ENCODE measurements around the gene SAE1. TPM values are rescaled to one million over a fixed set of nuclear protein-coding genes. Genes with fewer than 3 reads are reported as not detected.

Gene SAE1
- total RNA-seq, 1 donor from 2014 or later, result 305 TPM

GRCh38 chr19:47112166-47112996 lies 18.3 kb upstream of the SAE1 start:
- H3K9ac ChIP-seq, result peak overlapping the region; percentile 99
- H3K4me3 ChIP-seq, result peak overlapping the region; percentile 97
- peaks cover 49% of the 10 kb centered on the region for H3K79me2 ChIP-seq (ENCODE audit: low read depth)
- peaks cover 43% of the 10 kb centered on the region for H3K4me1 Mint-ChIP-seq
- TF ChIP-seq EZH2 (IDR thresholded peaks at IDR 0.05) (no peak), CTCF (IDR thresholded peaks at IDR 0.05) (no peak), EZH2phosphoT487 (IDR thresholded peaks at IDR 0.05) (no peak)
- H3K4me2 ChIP-seq, result peak overlapping the region; percentile 88
- H3K9me3 ChIP-seq (ENCODE audit: low read depth), result no peaks in the 10 kb centered on the region
- H3K27ac ChIP-seq, result peak overlapping the region; percentile 99
- H3K36me3 ChIP-seq, result no peaks in the 10 kb centered on the region
- peak; percentile 91 for DNase-seq (ENCODE audit: low spot score)
- H3K4me1 ChIP-seq, result peaks cover 27% of the 10 kb centered on the region
- peaks cover 10% of the 10 kb centered on the region for H3K36me3 Mint-ChIP-seq
- peaks cover 35% of the 10 kb centered on the region for H3F3A ChIP-seq (ENCODE audit: low read depth)
- no peaks in the 10 kb centered on the region for H3K9me3 Mint-ChIP-seq
- H2AFZ ChIP-seq (replicated peaks), result peak overlapping the region; percentile 55
- H3K27me3 ChIP-seq, result no peaks in the 10 kb centered on the region
- peak overlapping the region; percentile 99 for H3K27ac Mint-ChIP-seq
- H3K4me3 Mint-ChIP-seq, result peak overlapping the region; percentile 97
- H3K27me3 Mint-ChIP-seq (ENCODE audit: insufficient read depth, low read depth), result peaks cover 5% of the 10 kb centered on the region
- no peaks in the 10 kb centered on the region for H4K20me1 ChIP-seq (ENCODE audit: low read depth)

GRCh38 chr19:47112997-47113849 lies 17.4 kb upstream of the SAE1 start, which contains the start of gene ZC3H4:
ZC3H4 (minus strand) TSS chr19:47113776; CDS start chr19:47112584, 1,192 bp downstream.
- Histone ChIP-seq H3K79me2 (ENCODE audit: low read depth) (peaks cover 41% of the 10 kb centered on the region), H3K9ac (peak within 1 kb of the TSS; percentile 99), H3F3A (ENCODE audit: low read depth) (peaks cover 35% of the 10 kb centered on the region), H3K4me2 (peak within 1 kb of the TSS; percentile 88), H3K36me3 (no peaks in the 10 kb centered on the region), H2AFZ (replicated peaks) (peak within 1 kb of the TSS; percentile 83), H3K4me3 (peak within 1 kb of the TSS; percentile 97), H3K9me3 (ENCODE audit: low read depth) (no peaks in the 10 kb centered on the region), H3K27me3 (no peaks in the 10 kb centered on the region), H3K27ac (peak within 1 kb of the TSS; percentile 99), H4K20me1 (ENCODE audit: low read depth) (no peaks in the 10 kb centered on the region), H3K4me1 (peaks cover 23% of the 10 kb centered on the region)
- Mint-ChIP-seq H3K27ac (peak within 1 kb of the TSS; percentile 99), H3K36me3 (peaks cover 10% of the 10 kb centered on the region), H3K4me1 (peaks cover 35% of the 10 kb centered on the region), H3K27me3 (ENCODE audit: insufficient read depth, low read depth) (peaks cover 5% of the 10 kb centered on the region), H3K4me3 (peak within 1 kb of the TSS; percentile 97), H3K9me3 (no peaks in the 10 kb centered on the region)
- DNase-seq (ENCODE audit: low spot score), result peak; percentile 99
- TF ChIP-seq EZH2phosphoT487 (IDR thresholded peaks at IDR 0.05) (no peak), EZH2 (IDR thresholded peaks at IDR 0.05) (no peak), CTCF (IDR thresholded peaks at IDR 0.05) (no peak)

GRCh38 chr19:47113850-47114651 lies 16.6 kb upstream of the SAE1 start:
- H3K79me2 ChIP-seq (ENCODE audit: low read depth), result peaks cover 32% of the 10 kb centered on the region
- peaks cover 15% of the 10 kb centered on the region for H3K4me1 ChIP-seq
- Mint-ChIP-seq H3K4me3 (peak overlapping the region; percentile 97), H3K4me1 (peaks cover 28% of the 10 kb centered on the region), H3K27me3 (ENCODE audit: insufficient read depth, low read depth) (peaks cover 5% of the 10 kb centered on the region), H3K36me3 (peaks cover 10% of the 10 kb centered on the region), H3K27ac (peak overlapping the region; percentile 99), H3K9me3 (no peaks in the 10 kb centered on the region)
- no peaks in the 10 kb centered on the region for H4K20me1 ChIP-seq (ENCODE audit: low read depth)
- no peak overlapping the region for H3K9ac ChIP-seq
- peak overlapping the region; percentile 99 for H3K27ac ChIP-seq
- no peaks in the 10 kb centered on the region for H3K36me3 ChIP-seq
- peak overlapping the region; percentile 20 for H2AFZ ChIP-seq (replicated peaks)
- peaks cover 35% of the 10 kb centered on the region for H3F3A ChIP-seq (ENCODE audit: low read depth)
- no peaks in the 10 kb centered on the region for H3K27me3 ChIP-seq
- no peak for DNase-seq (ENCODE audit: low spot score)
- H3K4me3 ChIP-seq, result peak overlapping the region; percentile 97
- TF ChIP-seq EZH2phosphoT487 (IDR thresholded peaks at IDR 0.05) (no peak), EZH2 (IDR thresholded peaks at IDR 0.05) (no peak), CTCF (IDR thresholded peaks at IDR 0.05) (no peak)
- H3K9me3 ChIP-seq (ENCODE audit: low read depth), result no peaks in the 10 kb centered on the region
- peak overlapping the region; percentile 75 for H3K4me2 ChIP-seq
